Fibroblast of skin of right quadriceps (primary cell): ENCODE results near the gene DHRS13.
"Not testable (repeated sequence)": the region's sequence is repeated elsewhere in the genome, so short reads cannot be mapped to it uniquely, and the experiment has no call there.

Experiments
- DNase-seq: peaks from one replicate; pipeline ENCODE4 v3.0.0-alpha.2; 2013

DHRS13 gene

GRCh38 chr17:28901866-28902818, 737 bp downstream of the DHRS13 start:
- DNase-seq, result peak; percentile 21

GRCh38 chr17:28900986-28901726, 1.7 kb downstream of the DHRS13 start:
- no peak for DNase-seq

- DNase-seq, result no peak
Measured at GRCh38 chr17:28899212-28899815, 3.6 kb downstream of the DHRS13 start.

- no peak for DNase-seq
Measured at GRCh38 chr17:28898527-28898955, 4.3 kb downstream of the DHRS13 start.

GRCh38 chr17:28897769-28898526, 4.9 kb downstream of the DHRS13 start:
- DNase-seq, result no peak

GRCh38 chr17:28896884-28897768, 5.8 kb downstream of the DHRS13 start, which contains the start of gene FLOT2:
Gene FLOT2, minus strand, starts transcription at chr17:28897733. Its CDS starts 159 bp downstream, at chr17:28897574.
- DNase-seq, result peak; percentile 24

- DNase-seq, result no peak
Measured at GRCh38 chr17:28896491-28896883, 6.4 kb downstream of the DHRS13 start.

GRCh38 chr17:28895794-28896447, 7.0 kb downstream of the DHRS13 start:
- no peak for DNase-seq

- not testable (repeated sequence) for DNase-seq
Measured at GRCh38 chr17:28893248-28894183, 9.4 kb downstream of the DHRS13 start.

GRCh38 chr17:28892024-28892423, 10.9 kb downstream of the DHRS13 start:
- no peak for DNase-seq

- DNase-seq, result no peak
Measured at GRCh38 chr17:28891201-28891600, 11.7 kb downstream of the DHRS13 start.

- no peak for DNase-seq
Measured at GRCh38 chr17:28889996-28890395, 12.9 kb downstream of the DHRS13 start.

- DNase-seq, result no peak
Measured at GRCh38 chr17:28888832-28889231, 14.0 kb downstream of the DHRS13 start.

GRCh38 chr17:28887871-28888471, 14.9 kb downstream of the DHRS13 start:
- DNase-seq, result no peak

GRCh38 chr17:28885951-28886350, 16.9 kb downstream of the DHRS13 start:
- DNase-seq, result no peak

GRCh38 chr17:28885363-28885762, 17.5 kb downstream of the DHRS13 start:
- DNase-seq, result no peak

- no peak for DNase-seq
Measured at GRCh38 chr17:28883967-28884702, 18.7 kb downstream of the DHRS13 start.

GRCh38 chr17:28882154-28882895, 20.6 kb downstream of the DHRS13 start:
- DNase-seq, result no peak
